Measurements from ENCODE around the gene PTPN20.

DNA sequence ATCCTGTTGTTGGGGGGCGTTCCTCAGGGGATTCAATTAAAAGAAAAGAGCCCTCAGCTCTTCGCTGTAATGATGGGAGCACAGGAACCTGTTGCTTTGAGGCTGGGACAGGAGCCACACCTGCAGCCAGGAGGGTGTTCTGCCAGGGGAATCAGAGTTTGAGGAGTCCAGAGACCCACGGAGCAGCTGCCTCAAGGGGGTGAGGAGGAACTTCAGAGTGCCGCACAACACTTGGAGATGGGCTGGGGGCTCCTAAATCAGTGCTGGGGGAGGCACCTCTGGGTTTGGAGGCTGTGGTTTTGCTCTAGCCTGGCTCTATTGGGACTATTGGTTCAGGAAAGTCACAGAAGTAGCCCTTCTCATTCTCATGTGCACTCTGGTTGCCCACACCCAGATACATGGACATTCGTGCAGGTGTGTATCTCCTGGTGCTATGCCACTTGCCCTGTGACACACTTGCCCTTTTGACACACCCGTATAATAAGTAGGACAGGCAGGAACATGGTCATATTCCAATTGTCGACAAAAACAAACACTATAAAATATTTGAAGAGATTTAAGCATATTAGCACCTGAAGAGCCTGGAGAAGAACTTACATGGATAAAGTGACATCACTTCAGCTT, 98.1 kb downstream of the PTPN20 start:
- TF ChIP-seq GATA3 (IDR thresholded peaks at IDR 0.05; ENCODE audit: low read depth, low read length) (no peak), GATA2 (IDR thresholded peaks at IDR 0.05; ENCODE audit: low read depth, low read length) (no peak)
